Heart left ventricle (tissue), 13 donors: ENCODE results near the gene NLGN3.

Experiments used
- POLR2A ChIP-seq, 2 donors: fragments of 450-650 bp; IDR thresholded peaks; one replicate each; pipeline ENCODE4 v1.6.1; 2017; ENCODE audit warnings: antibody characterized with exemption in 2 of 2, mild to moderate bottlenecking in 2 of 2, moderate library complexity in 2 of 2
- TF ChIP-seq, protein P1 (sequence below), 12 donors: fragments of 200-600 bp; sonication (generic) in 4 of 12; IDR thresholded peaks; one replicate each; pipeline versions ENCODE4 v1.5.0 to v1.8.0; 2018 to 2022; ENCODE audit warnings: antibody characterized with exemption in 12 of 12, mild to moderate bottlenecking in 5 of 12
- donor health status: ischemic (EF 13 %, LVEDD 7.1; RV severe dilation, severe dysfunction).
- donor health status: DM: no; HTN: yes; CAD: no.
- donor health status: DM: no; HTN: no; CAD: no.
- donor health status: ischemic (EF 25% LVEDD 6.9; RV normal size, moderate dysfunction).
- donor health status: ischemic (EF 25% LVEDD 5.7; RV mildly dilated, moderate dysfunction).
- donor health status: ischemic (EF 35%, LVEDD 5.7; RV mildly dilated, moderate dysfunction).
- donor health status: nonischemic (EF 11% LVEDD 7.7; RV severe dilation, severe dysfunction).
- donor health status: DM: yes; HTN: yes; CAD: no.
- donor health status: PGD.
- donor health status: ischemic (EF 29% LVEDD 5.4; RV normal size, mild dysfunction).
- donor health status: nonischemic (EF 23%, LVEDD 6.1; RV moderate dilation, normal function).

GRCh38 chrX:71109051-71109450, 35.6 kb upstream of the NLGN3 start:
- TF ChIP-seq, protein P1, sequence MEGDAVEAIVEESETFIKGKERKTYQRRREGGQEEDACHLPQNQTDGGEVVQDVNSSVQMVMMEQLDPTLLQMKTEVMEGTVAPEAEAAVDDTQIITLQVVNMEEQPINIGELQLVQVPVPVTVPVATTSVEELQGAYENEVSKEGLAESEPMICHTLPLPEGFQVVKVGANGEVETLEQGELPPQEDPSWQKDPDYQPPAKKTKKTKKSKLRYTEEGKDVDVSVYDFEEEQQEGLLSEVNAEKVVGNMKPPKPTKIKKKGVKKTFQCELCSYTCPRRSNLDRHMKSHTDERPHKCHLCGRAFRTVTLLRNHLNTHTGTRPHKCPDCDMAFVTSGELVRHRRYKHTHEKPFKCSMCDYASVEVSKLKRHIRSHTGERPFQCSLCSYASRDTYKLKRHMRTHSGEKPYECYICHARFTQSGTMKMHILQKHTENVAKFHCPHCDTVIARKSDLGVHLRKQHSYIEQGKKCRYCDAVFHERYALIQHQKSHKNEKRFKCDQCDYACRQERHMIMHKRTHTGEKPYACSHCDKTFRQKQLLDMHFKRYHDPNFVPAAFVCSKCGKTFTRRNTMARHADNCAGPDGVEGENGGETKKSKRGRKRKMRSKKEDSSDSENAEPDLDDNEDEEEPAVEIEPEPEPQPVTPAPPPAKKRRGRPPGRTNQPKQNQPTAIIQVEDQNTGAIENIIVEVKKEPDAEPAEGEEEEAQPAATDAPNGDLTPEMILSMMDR (IDR thresholded peaks at IDR 0.05) = no peak
- TF ChIP-seq POLR2A (IDR thresholded peaks at IDR 0.05) = no peak
